Stimulated activated CD8-positive, alpha-beta memory T cell treated with anti-CD3 and anti-CD28 coated beads, Interleukin-12 subunit alpha, Interleukin-12 subunit beta, amount 100 ng/mL, for 24 hours (primary cell): ENCODE data around the gene THBS1.

Experiments
- DNase-seq: peaks from one replicate; pipeline ENCODE4 v3.0.0-alpha.2; 2020; ENCODE audit errors: extremely low read depth

The THBS1 gene

GRCh38 chr15:39580485-39581241, at the start of gene THBS1:
Gene THBS1 (plus strand): TSS chr15:39581079. CDS start chr15:39581858, 779 bp downstream.
- DNase-seq: no peak

- no peak for DNase-seq
Observed at GRCh38 chr15:39534996-39535395, 45.9 kb upstream of the THBS1 start.

- DNase-seq: no peak
Observed at GRCh38 chr15:39535466-39535865, 45.4 kb upstream of the THBS1 start.

DNA sequence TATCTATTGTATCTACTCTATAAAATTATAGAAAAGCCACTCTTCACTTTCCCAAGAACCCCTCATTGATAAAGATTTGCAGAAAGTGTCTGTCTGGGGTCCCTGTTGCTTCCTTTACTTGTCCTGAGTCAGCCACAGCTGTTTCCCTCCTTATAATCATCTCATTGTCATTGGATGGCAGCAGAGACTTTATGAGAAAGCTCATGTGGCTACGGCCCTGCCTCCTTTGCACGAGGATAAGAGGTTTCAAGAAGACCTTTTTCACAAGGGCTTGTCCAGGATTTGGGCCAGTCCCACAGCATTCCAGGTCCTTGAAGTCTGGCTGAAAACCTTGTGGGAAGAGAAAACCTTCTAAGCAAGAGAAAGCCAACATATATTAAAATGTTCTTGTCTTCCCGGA, 41.9 kb upstream of the THBS1 start:
- no peak for DNase-seq

DNA sequence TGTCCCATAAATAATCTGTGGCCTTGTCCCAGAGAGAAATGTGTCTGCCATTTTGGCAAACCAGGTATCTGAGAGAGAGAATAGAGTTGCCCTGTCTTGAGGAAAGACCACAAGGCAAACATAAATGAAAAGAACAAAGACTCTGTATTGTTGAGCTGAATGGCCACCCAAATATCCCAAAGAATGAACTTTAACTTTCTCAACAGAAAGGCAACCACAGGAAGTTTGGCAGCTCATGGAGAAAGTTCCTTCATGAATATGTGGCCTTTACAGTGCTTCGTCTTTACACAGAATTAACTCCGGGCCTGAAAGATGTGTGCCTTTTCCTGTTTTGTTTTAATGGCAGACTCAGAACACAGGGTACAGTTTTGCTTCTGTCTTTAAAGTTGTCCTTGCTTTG, 41.4 kb upstream of the THBS1 start:
- DNase-seq: no peak

GRCh38 chr15:39539973-39540558, 40.8 kb upstream of the THBS1 start:
- no peak for DNase-seq

DNA sequence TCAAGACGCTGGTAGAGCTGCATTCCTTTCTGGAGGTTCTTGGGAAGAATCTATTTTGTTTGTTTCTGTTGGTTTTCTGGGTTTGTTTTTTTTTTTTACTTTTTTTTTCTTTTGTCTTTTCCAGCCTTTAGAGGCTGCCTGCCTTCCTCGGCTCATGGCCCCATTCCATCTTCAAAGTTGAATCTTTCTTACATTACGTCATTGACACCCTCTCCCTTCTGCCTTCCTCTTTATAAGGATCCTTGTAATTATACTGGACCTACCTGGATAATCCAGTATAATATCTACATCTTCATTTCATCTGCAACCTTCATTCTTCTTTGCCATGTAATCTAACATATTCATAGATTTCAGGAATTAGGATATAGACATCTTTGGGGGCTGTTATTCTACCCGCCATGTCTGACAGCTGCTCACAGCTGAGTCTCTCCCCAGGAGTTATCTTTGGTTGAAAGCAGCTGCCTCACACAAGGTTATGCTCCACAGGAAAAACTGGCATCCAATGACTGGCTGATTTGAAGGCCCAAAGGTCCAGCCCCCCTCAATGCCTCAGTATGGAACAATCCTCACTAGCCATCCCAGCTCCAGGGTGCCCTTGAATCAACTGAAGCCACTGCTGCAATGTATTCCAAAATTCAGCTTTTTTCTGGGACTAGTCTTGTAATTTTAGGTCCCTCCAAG, 38.4 kb upstream of the THBS1 start:
- DNase-seq: no peak

DNA sequence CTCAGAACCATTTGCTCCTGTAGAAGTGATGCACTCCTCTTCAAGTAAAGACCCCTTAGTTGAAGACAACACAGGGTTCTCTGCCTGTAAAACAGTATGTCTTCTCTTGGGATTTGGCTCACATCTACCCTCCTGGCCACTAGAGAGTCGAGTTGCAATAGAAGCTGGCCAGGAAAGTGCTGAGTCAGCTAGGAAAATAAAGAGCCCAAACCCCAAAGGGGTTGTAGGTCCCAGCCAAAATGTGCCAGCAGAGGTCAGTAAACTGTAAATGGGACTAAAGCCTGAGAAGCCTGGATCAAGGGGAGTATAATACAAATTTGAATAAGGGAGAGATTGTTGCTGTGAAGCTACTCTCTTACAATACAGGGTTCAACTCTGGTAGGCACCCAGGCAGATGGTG, 37.2 kb upstream of the THBS1 start:
- DNase-seq: no peak

DNA sequence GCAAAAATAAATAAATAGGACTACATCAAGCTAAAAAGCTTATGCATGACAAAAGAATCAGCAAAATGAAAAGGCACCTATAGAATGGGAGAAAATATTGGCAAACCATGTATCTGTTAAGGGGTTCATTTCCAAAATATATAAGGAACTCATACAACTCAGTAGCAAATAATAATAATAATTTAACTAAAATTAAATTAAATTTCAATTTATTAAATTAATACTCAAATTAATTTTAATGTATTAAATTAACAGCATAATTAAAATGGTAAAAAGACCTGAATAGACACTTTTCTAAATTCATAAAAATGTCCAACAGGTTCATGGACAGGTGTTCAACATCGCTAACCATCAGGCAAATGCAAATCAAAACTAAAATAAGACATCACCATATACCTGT, 34.0 kb upstream of the THBS1 start:
- DNase-seq: no peak

DNA sequence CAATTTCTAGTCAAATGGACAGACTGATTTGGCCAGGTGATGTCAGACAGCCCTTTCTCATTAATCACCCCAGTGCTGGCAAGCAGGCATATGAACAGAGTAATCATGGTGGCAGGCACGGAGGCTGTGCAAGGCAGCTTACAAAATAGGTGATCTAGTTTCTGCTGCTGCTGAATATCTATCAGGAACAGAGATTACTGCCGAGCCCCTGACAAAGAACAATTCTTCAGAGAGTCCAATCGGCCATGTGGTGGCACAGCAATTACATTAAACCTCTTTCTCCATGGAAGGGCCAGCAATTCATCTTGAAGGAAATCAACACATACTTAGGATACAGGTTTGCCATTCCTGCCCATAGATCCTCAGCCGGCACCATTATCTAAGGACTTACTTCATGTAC, 32.3 kb upstream of the THBS1 start:
- no peak for DNase-seq

DNA sequence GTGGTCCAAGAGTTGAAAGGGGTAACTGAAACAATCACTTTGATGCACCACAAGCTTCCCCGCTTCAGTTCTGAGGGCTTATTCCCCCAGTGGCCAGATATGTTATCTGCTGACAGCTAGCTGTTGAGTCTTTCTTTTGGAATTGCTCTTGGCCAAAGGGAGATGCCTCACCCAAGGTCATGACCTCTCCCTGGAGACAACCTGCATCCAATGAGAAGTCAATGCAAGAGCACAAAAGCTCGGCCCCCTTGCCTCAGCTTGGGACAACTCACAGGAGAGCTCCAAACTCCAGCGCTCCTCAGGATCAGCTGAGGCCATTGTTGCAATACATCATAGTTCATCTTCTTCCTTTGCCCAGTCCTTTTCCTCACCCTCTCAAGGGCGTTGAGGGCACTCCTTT, 31.0 kb upstream of the THBS1 start:
- no peak for DNase-seq

GRCh38 chr15:39551476-39551875, 29.4 kb upstream of the THBS1 start:
- no peak for DNase-seq

GRCh38 chr15:39552556-39552955, 28.3 kb upstream of the THBS1 start:
- no peak for DNase-seq

- no peak for DNase-seq
Observed at GRCh38 chr15:39553947-39554693, 26.8 kb upstream of the THBS1 start.

GRCh38 chr15:39554746-39555387, 26.0 kb upstream of the THBS1 start:
- DNase-seq: no peak

DNA sequence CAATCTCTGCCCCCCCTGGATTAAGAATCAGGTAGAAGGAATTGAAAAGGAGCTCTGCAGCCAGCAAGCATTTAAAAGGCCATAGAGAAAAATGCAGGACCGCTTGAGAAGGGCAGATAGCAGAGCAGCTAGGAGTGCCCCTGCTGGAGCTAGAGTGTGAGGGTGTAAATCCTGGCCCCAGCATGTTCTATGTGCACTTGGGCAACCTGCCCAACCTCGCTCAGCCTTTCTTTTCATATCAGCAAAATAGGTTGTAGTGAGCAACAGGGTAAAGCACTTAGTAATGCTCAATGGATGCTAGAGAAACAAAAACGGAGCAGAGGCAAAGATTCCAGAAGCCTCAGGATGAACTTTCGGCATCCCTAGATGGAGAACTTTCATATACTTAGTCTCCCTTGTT, 25.0 kb upstream of the THBS1 start:
- DNase-seq: no peak

- DNase-seq: no peak
Observed at GRCh38 chr15:39556461-39556860, 24.4 kb upstream of the THBS1 start.

- no peak for DNase-seq
Observed at GRCh38 chr15:39558421-39558820, 22.5 kb upstream of the THBS1 start.

GRCh38 chr15:39564972-39565665, 15.8 kb upstream of the THBS1 start:
- DNase-seq: no peak

- no peak for DNase-seq
Observed at GRCh38 chr15:39565851-39566250, 15.0 kb upstream of the THBS1 start.

- no peak for DNase-seq
Observed at GRCh38 chr15:39573287-39573686, 7.6 kb upstream of the THBS1 start.
